GM06990 (cell line): ENCODE data around the gene AJUBA.
"Not testable (repeated sequence)": the region's sequence is repeated elsewhere in the genome, so short reads cannot be mapped to it uniquely, and the experiment has no call there.

ENCODE experiments used
- DNase-seq: peaks from one replicate; pipeline ENCODE4 v3.0.0-alpha.2; 2011; ENCODE audit not compliant: insufficient read length; ENCODE audit errors: extremely low read depth
- H3K27me3 ChIP-seq: replicated peaks from 2 replicates; pipeline ENCODE4 v1.6.0; 2011; ENCODE audit warnings: low read length; ENCODE audit not compliant: control insufficient read depth, insufficient read depth
- H3K36me3 ChIP-seq: 2 replicates; pipeline ENCODE4 v1.5.1; 2011; ENCODE audit warnings: low read length; ENCODE audit not compliant: control insufficient read depth, insufficient read depth
- H3K4me3 ChIP-seq: replicated peaks from 2 replicates; pipeline ENCODE4 v1.5.1; 2011; ENCODE audit warnings: low read depth, mild to moderate bottlenecking, control low read depth, low read length
- TF ChIP-seq, protein P1 (sequence below): IDR thresholded peaks from 2 replicates; pipeline ENCODE4 v1.5.1; 2011; ENCODE audit warnings: low read length, control low read depth, mild to moderate bottlenecking, inconsistent platforms; ENCODE audit not compliant: insufficient read depth, poor library complexity, severe bottlenecking

The AJUBA gene

GRCh38 chr14:22966783-22967269 lies 15.5 kb downstream of the AJUBA start:
- H3K36me3 ChIP-seq: no peaks in the 10 kb centered on the region
- TF ChIP-seq, protein P1, sequence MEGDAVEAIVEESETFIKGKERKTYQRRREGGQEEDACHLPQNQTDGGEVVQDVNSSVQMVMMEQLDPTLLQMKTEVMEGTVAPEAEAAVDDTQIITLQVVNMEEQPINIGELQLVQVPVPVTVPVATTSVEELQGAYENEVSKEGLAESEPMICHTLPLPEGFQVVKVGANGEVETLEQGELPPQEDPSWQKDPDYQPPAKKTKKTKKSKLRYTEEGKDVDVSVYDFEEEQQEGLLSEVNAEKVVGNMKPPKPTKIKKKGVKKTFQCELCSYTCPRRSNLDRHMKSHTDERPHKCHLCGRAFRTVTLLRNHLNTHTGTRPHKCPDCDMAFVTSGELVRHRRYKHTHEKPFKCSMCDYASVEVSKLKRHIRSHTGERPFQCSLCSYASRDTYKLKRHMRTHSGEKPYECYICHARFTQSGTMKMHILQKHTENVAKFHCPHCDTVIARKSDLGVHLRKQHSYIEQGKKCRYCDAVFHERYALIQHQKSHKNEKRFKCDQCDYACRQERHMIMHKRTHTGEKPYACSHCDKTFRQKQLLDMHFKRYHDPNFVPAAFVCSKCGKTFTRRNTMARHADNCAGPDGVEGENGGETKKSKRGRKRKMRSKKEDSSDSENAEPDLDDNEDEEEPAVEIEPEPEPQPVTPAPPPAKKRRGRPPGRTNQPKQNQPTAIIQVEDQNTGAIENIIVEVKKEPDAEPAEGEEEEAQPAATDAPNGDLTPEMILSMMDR: no peak
- no peak overlapping the region for H3K4me3 ChIP-seq
- no peaks in the 10 kb centered on the region for H3K27me3 ChIP-seq
- DNase-seq: no peak

DNA sequence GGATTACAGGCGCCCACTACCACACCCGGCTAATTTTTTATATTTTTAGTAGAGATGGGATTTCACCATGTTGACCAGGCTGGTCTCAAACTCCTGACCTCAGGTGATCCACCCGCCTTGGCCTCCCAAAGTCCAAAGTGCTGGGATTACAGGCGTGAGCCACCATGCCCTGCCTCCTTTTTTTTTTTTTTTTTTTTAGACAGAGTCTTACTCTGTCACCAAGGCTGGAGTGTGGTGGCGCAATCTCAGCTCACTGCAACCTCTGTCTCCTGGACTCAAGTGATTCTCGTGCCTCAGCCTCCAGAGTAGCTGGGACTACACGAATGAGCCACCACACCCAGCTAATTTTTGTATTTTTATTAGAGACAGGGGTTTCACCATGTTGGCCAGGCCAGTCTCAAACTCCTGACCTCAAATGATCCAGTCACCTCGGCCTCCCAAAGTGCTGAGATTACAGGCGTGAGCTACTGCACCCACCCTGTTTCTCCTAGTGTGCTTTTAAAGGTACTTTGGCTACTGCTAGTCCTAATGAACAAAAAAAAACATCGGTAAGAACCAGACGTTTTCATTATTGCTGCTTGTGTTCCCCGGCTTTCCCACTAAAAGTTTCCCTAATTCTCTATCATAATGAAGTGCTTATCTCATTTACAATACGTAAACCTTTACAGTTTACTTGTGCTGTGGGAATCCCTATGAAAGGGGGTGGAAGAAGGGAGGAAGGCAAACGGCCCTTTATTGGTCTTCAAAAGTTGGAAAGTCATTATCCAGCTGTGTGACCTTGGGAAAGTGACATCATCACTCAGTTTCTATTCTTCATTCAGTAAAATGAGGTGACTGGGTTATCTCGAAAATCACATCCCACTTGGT lies 16.2 kb downstream of the AJUBA start:
- not testable (repeated sequence) for H3K4me3 ChIP-seq, H3K27me3 ChIP-seq, DNase-seq, H3K36me3 ChIP-seq

DNA sequence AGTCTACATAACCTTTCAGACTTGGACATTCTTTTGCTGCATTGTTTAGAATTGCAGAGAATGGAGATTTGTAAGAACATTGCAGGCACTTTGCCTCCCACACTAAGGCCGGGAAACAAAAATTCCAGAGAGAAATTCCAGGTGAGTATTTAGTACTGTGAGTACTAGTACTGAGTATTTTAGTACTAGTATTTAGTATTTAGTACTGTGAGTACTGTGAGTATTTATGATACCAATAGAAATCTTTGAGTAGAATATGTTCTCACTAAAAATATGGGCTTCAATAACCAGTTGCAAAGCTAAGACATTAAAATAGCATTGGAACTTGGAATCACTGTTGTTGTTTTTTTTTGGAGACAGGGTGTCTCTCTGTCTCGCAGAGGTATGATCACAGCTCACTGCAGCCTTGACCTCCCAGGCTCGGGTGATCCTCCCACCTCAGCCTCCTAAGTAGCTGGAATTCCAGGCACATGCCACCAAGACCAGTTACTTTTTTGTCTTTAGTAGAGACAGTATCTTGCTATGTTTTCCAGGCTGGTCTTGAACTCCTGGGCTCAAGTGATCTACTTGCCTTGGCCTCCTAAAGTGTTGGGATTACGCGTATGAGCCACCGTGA lies 20.2 kb downstream of the AJUBA start:
- H3K27me3 ChIP-seq: no peaks in the 10 kb centered on the region
- H3K4me3 ChIP-seq: no peak overlapping the region
- no peak for DNase-seq
- no peaks in the 10 kb centered on the region for H3K36me3 ChIP-seq
- TF ChIP-seq, protein P1: no peak

DNA sequence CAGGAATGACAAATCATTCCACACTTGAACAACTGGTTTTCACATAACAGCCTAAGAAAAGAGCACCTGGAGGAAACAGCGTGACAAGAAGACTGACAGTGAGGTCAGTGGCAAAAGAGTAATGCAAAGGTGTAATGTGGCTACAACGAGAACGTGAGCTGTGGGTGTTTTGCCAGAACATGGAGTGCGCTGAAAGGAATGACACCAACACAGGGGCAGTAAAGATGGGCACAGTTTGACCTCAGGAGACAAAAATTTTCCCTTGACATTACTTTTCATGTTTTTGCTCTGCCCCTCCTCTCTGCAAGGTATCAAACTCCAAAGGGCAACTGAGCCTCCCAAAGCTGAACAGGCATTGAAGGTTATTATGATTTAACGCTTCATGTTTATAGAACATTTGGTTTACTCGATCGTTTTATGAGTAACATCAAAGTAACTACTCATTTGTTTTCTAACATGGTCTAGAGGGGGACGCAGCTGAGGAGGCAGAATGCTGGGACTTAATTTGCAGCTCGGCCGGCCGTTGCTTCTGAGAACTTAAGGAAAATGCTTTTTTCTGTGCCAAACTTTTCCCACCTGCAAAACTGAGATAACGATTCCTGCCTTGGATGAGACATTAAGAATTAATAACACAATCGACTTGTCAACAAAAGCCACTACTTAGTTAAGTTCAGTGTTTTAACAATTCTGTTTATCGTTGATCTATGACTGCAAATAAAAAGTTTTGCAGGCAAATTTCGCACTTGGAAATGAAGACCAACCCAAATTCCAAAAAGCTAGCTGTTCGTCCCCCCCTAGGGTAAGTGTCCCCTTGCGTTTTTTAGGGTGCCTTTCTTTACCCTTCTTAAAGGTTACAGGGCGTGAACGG lies 26.4 kb downstream of the AJUBA start:
- Histone ChIP-seq H3K4me3 (peak overlapping the region; percentile 66), H3K36me3 (no peaks in the 10 kb centered on the region), H3K27me3 (no peaks in the 10 kb centered on the region)
- TF ChIP-seq, protein P1: no peak
- DNase-seq: no peak

- Histone ChIP-seq H3K27me3 (no peaks in the 10 kb centered on the region), H3K36me3 (peaks cover 5% of the 10 kb centered on the region), H3K4me3 (no peak overlapping the region)
- DNase-seq: no peak
- TF ChIP-seq, protein P1: no peak
Observed at GRCh38 chr14:22952418-22952817, 29.9 kb downstream of the AJUBA start.

DNA sequence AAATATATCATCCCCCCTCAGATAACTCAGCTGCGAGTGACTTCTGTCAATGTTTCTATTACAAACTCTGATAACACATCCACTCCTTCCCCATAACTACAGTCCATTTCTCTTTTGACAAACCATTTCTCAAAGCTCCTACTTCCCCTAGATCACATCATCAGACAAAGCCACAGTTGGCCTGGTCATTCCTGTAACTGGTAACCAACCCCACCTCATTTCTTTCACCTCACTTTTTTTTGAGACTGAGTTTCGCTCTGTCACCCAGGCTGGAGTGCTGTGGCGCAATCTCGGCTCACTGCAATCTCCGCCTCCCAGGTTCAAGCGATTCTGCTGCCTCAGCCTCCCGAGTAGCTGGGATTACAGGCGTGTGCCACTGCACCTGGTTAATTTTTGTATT lies 30.6 kb downstream of the AJUBA start:
- not testable (repeated sequence) for H3K36me3 ChIP-seq, H3K27me3 ChIP-seq, DNase-seq, H3K4me3 ChIP-seq
